SJSA1 (cell line): ENCODE results near the gene ECT2. TPM values are rescaled to one million over a fixed set of nuclear protein-coding genes. Genes with fewer than 3 reads are reported as not detected.
"Not testable (repeated sequence)": the region's sequence is repeated elsewhere in the genome, so short reads cannot be mapped to it uniquely, and the experiment has no call there.

Experiments used
- DNase-seq, 2 experiments: peaks; one replicate each; pipeline ENCODE4 v3.0.0-alpha.2; 2015 to 2020; ENCODE audit warnings: low spot score in 2 of 2, low read depth in 1 of 2
- H3K27ac ChIP-seq: fragments of 250-450 bp; sonication (Bioruptor Pico); 2 replicates; pipeline ENCODE4 v1.5.1; 2020; ENCODE audit warnings: mild to moderate bottlenecking, moderate library complexity
- H3K27me3 ChIP-seq: fragments of 250-450 bp; sonication (Bioruptor Pico); replicated peaks from 2 replicates; pipeline ENCODE4 v1.5.1; 2020; ENCODE audit warnings: mild to moderate bottlenecking, moderate library complexity
- H3K36me3 ChIP-seq: fragments of 250-450 bp; sonication (Bioruptor Pico); 2 replicates; pipeline ENCODE4 v1.5.1; 2020; ENCODE audit warnings: mild to moderate bottlenecking
- H3K4me1 ChIP-seq: fragments of 250-450 bp; sonication (Bioruptor Pico); replicated peaks from 2 replicates; pipeline ENCODE4 v1.6.1; 2021; ENCODE audit warnings: mild to moderate bottlenecking
- H3K4me3 ChIP-seq: fragments of 250-450 bp; sonication (Bioruptor Pico); 2 replicates; pipeline ENCODE4 v1.5.1; 2020; ENCODE audit warnings: mild to moderate bottlenecking
- H3K9me3 ChIP-seq: fragments of 250-450 bp; sonication (Bioruptor Pico); replicated peaks from 2 replicates; pipeline ENCODE4 v1.5.1; 2020; ENCODE audit warnings: mild to moderate bottlenecking
- total RNA-seq: library from RNA; depleted of rRNA; stranded (reverse); fragments of >200 nt; shearing (Covaris generic); gene quantifications from 2 replicates; pipeline ENCODE4 v1.2.3, GENCODE V29; 2014

The ECT2 gene
- total RNA-seq, 1 experiment from 2014 or later, result 97.0 TPM

DNA sequence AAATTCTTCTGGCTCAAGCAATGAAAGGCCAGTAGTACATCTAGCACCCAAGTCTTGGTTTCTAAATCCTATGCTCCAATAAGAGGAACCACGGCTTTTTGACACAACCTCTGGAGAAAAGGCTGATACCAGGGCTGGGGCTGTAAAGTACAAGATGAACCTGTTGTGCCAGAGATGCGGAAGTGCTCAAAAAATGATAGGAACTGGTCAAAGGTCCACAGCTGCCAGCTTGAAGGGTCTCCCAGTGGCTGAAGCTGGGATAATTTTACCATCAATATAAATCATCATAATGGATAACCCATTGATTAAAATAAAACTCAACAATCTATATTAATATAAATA, 39.1 kb upstream of the ECT2 start:
- H3K4me1 ChIP-seq, result peaks cover 53% of the 10 kb centered on the region
- H3K27ac ChIP-seq, result peak overlapping the region; percentile 91
- no peaks in the 10 kb centered on the region; the same call in 1 of the 2 replicates for H3K36me3 ChIP-seq
- H3K27me3 ChIP-seq, result no peaks in the 10 kb centered on the region
- peak overlapping the region; percentile 57 for H3K4me3 ChIP-seq
- no peaks in the 10 kb centered on the region for H3K9me3 ChIP-seq
- DNase-seq, result no peak

DNA sequence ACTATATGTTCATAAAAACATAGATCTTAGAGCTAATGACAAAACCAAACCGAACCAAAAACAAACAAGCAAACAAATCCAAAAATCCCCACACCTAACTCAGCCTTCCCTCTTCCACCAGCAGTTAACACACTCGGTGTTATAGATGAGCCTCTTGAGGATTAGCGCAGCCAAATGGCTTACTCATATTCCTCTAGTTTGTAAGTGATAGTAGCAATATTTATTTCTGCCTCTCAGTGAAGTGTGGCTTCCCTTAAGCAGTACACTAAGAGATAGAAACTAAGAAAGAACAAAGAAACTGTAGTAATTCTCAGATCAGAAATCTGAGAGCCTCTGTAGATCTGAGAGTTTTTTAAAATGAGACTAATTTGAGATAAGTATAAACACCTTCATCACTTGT, 37.2 kb upstream of the ECT2 start:
- no peaks in the 10 kb centered on the region for H3K9me3 ChIP-seq
- no peak overlapping the region; the same call in 1 of the 2 replicates for H3K27ac ChIP-seq
- peaks cover 37% of the 10 kb centered on the region for H3K4me1 ChIP-seq
- no peaks in the 10 kb centered on the region for H3K36me3 ChIP-seq
- no peak for DNase-seq
- no peaks in the 10 kb centered on the region for H3K27me3 ChIP-seq
- no peak overlapping the region for H3K4me3 ChIP-seq

DNA sequence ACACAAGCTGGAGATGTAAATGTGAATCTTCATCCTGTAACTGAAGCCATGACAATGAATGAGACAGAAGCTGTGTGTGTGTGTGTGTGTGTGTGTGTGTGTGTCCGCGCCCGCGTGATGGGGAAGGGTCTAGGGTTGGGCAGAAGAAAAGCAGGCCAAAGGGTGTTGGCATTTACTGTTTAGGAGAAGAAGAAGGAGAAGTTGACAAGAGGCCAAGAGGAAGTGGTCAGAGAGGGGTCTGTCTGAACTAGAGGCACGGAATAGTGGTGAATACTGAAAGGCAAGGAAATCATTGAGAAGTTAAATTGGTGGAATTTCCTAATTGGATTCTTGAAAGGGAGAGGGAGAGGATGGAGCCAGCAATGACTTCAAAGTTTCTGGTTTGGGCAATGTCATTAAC, 34.0 kb upstream of the ECT2 start:
- Histone ChIP-seq H3K4me1 (peaks cover 18% of the 10 kb centered on the region), H3K27me3 (no peaks in the 10 kb centered on the region), H3K4me3 (no peak overlapping the region), H3K27ac (no peak overlapping the region), H3K9me3 (no peaks in the 10 kb centered on the region), H3K36me3 (no peaks in the 10 kb centered on the region)
- no peak for DNase-seq

DNA sequence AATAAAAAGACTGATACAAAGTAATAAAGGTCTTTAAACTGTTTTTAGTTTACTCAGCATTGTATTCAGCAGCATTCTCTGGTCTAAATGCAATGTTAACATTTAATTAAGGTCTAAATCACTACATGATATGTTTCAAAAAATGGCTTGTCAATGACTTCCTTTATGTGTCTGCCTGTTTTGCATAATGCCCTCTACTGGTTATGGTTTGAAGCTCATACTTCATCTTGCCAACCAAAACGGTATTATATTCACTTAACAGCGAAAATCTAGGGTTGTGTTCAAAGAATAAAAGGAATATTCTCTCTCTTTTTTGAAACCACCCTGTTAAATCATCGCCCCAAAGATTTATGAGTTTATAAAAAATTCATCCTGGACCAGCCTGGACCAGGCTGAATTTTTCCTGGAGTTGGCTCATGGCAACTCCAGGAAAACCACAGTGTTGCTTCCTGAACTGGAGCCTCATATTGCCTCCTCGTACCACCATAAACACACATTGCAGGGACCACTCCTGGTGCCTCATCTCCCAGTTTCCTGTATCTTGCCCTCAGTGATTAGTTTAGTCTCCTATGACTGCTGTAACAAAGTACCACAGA, 32.9 kb upstream of the ECT2 start:
- Histone ChIP-seq H3K9me3 (no peaks in the 10 kb centered on the region), H3K27ac (no peak overlapping the region), H3K4me3 (no peak overlapping the region), H3K36me3 (no peaks in the 10 kb centered on the region), H3K4me1 (peaks cover 7% of the 10 kb centered on the region), H3K27me3 (no peaks in the 10 kb centered on the region)
- DNase-seq, result no peak

DNA sequence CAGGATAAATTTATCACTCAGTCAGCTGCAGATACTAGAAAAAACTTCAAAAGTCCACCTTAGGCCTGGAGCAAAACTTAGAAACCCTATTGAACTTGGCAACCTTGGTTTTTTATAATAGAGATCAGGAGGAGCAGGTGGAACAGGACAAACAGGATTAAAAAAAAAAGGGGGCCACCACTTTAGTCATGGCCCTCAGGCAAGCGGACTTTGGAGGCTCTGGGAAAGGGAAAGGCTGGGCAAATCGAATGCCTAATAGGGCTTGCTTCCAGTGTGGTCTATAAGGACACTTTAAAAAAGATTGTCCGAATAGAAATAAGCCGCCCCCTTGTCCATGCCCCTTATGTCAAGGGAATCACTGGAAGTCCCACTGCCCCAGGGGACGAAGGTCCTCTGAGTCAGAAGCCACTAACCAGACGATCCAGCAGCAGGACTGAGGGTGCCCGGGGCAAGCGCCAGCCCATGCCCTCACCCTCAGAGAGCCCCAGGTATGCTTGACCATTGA, 27.9 kb upstream of the ECT2 start:
- H3K4me3 ChIP-seq, H3K36me3 ChIP-seq, DNase-seq, H3K9me3 ChIP-seq, H3K27ac ChIP-seq, H3K27me3 ChIP-seq, H3K4me1 ChIP-seq: not testable (repeated sequence)

DNA sequence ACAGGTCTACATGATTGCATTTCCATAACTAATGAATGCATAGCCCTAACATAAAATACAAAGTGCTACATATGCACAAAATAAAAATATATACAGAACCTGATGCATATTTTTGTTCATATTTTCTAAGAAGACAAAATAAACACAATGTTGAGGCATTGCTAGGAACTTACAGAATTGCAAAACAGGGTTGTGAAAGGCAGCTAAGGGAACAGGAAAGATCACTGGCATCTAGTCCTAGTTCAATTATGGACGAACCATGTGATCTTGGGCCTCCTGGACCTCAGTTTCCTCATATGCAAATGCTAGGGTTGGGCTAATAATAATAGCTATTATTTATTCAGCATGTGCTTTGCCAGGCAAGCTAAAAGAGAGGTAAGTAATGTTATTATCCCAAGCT, 24.1 kb upstream of the ECT2 start:
- DNase-seq, result no peak
- no peaks in the 10 kb centered on the region for H3K9me3 ChIP-seq
- H3K4me3 ChIP-seq, result no peak overlapping the region
- H3K4me1 ChIP-seq, result no peaks in the 10 kb centered on the region
- H3K27me3 ChIP-seq, result no peaks in the 10 kb centered on the region
- no peaks in the 10 kb centered on the region for H3K36me3 ChIP-seq
- H3K27ac ChIP-seq, result no peak overlapping the region

DNA sequence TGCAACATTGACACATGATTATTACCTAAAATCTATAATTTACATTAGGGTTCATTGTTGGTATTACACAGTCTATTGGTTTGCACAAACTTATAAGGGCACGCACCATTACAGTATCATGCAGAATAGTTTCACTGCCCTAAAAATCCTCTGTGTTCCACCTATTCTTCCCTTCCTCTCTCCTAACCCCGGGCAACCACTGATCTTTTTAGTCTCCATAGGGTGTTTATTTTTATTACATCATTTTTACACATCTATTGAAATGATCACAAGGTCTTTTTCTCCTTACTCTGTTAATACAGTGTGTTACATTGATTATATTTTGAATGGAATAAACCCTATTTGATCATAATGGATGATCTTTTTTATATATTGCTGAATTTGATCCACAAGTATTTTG, 15.5 kb upstream of the ECT2 start:
- H3K36me3 ChIP-seq, result no peaks in the 10 kb centered on the region
- no peaks in the 10 kb centered on the region for H3K4me1 ChIP-seq
- H3K4me3 ChIP-seq, result no peak overlapping the region
- no peaks in the 10 kb centered on the region for H3K9me3 ChIP-seq
- no peak for DNase-seq
- H3K27ac ChIP-seq, result no peak overlapping the region
- H3K27me3 ChIP-seq, result no peaks in the 10 kb centered on the region

DNA sequence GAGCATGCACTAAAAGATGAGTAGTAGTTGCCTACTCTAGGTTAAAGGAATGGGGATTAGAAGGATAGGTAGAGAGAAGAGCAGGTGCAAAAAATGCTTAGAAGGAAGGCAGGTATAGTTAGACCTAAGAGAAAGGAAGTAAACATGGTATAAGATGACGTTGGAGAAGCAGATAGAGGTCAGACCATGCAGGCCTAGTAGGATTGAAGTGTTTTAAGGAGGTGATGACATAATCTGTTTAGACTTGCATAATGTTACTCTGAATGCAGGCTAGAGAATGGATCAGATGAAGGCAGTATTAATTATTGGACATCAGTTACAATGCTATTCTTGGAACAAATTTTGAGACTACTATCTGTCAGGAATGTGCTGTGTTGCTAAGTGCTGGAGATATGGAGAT, 11.1 kb upstream of the ECT2 start:
- DNase-seq, result no peak
- H3K9me3 ChIP-seq, result no peaks in the 10 kb centered on the region
- H3K27me3 ChIP-seq, result no peaks in the 10 kb centered on the region
- H3K4me1 ChIP-seq, result no peaks in the 10 kb centered on the region
- no peaks in the 10 kb centered on the region for H3K36me3 ChIP-seq
- no peak overlapping the region for H3K27ac ChIP-seq
- H3K4me3 ChIP-seq, result no peak overlapping the region

DNA sequence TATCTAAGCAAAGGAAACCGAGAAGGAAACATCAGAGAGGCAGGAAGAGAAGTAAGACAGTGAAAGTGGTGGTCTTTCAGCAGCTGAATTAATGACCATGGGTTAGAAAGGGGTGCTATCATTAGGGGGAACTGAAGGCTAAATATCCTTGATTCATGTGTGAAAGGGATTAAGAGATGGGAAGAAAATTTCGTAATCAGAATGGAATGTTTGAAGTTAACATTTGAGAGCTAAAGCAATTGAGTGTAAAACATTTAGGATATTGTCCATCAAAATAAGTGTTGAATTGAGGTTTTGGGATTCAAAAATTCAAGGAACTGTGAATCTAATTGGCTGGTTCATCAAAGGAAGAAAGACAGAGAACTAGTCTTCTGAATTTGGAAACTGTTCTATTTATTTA, 4.1 kb upstream of the ECT2 start:
- peak in 1 of 2 experiments; percentile 21 for DNase-seq

DNA sequence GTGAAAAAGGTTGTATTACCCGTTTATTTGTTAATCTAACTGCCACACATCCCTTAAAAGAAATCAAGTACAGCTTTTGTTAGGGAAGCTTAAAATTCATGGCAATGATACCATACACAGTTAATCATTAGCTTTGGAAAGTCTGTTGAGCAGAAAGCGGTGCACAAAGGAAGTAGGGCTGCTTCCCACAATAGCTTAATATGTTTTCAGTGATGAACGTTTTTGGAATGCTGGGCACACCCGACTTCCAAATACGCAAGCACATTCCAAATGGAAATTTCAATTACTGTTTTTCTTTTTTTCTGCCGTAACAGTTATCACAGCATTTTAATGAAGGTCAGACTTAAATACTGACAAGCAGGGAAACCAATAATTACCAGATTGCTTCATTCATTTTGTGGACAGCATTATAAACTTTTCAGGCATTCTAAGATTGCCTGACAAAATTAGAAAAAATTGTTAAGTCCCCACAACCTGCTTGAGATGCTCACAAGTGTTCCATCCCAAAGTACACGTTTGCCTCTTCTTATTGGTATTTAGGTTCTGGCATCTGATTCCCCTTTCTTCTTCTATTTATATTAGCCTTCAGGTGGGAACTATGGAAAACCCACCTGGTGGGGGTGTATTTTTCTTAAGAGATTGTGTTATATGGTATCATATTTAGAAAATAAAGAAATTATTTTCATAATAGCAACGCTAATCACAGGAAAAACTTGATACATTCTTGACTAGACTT, 1.1 kb upstream of the ECT2 start:
- Histone ChIP-seq H3K27me3 (no peaks in the 10 kb centered on the region), H3K4me3 (peak overlapping the region; percentile 53), H3K9me3 (no peaks in the 10 kb centered on the region), H3K4me1 (peaks cover 39% of the 10 kb centered on the region), H3K27ac (peak overlapping the region; percentile 100), H3K36me3 (peaks cover 17% of the 10 kb centered on the region)
- peak; percentile 79 to 91 for DNase-seq

More for the DNA sequence above, 4.1 kb upstream of the ECT2 start:
- Histone ChIP-seq H3K4me1 (peaks cover 34% of the 10 kb centered on the region), H3K27ac (peak overlapping the region; percentile 49), H3K9me3 (no peaks in the 10 kb centered on the region), H3K4me3 (no peak overlapping the region), H3K36me3 (peaks cover 3% of the 10 kb centered on the region; the same call in 1 of the 2 replicates), H3K27me3 (no peaks in the 10 kb centered on the region)

DNA sequence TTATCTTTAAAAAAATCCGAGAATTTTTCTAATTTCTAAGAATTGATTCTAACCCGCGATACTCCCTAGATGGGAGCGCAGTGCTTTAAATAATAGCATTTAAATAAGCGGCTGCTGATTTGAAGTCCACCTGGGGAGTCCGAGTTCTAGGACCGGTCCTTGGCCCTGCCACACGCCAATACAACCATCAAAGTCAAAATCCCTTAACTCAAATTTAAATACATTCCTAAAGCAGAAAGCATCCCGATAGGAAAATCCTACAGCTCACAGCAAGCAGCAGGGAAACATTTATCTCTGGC, 508 bp upstream of the ECT2 start:
- Histone ChIP-seq H3K4me1 (peaks cover 39% of the 10 kb centered on the region), H3K9me3 (no peaks in the 10 kb centered on the region), H3K36me3 (peaks cover 23% of the 10 kb centered on the region), H3K27ac (peak overlapping the region; percentile 100), H3K4me3 (peak overlapping the region; percentile 53), H3K27me3 (no peaks in the 10 kb centered on the region)
- DNase-seq, result no peak

DNA sequence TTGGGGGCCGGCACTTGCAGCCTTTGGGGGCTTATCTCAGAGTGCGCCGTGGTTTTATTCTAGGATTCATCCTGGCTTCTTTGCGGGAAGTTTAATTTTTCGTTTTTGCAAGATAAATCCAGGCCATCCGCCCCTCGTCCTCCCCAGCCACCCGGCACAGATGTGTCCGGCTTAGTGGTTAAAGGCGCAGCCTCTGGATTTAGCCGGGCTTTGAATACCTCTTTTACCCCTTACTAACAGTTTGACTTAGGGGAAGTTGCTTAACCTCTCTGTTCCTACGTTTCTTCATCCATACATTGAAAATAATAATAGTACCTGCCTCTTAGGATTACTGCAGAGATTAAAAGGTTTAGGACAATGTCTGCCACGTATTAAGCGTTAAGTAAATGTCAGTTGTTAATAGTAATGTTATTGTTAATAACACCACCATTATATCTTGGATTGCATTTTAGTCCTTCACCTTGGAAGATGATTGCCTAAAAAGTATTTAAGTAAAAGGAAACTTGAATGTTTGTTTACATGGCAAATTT, 714 bp downstream of the ECT2 start:
- Histone ChIP-seq H3K4me3 (peak overlapping the region; percentile 53), H3K36me3 (peaks cover 35% of the 10 kb centered on the region), H3K27me3 (no peaks in the 10 kb centered on the region), H3K9me3 (no peaks in the 10 kb centered on the region), H3K27ac (peak overlapping the region; percentile 100), H3K4me1 (peaks cover 36% of the 10 kb centered on the region)
- no peak for DNase-seq

DNA sequence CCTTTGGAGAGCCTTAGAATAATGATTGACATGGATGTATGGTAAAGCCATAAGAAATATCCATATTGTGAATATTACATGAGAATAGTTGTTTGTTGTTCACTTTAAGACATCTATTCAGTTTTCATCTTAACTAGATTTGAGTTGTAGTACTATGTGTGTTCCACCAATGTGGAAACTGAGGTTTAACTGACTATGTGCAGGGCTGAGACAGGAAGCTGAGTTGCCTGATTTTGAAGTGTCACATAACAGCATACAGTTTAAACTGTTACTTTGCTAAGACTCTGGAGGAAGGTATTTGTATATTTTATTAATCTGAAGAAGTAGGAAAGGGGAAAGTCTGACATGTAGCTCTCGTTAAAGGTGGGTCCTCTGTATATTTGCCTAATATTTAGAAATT, 2.1 kb downstream of the ECT2 start:
- Histone ChIP-seq H3K27ac (no peak overlapping the region), H3K9me3 (no peaks in the 10 kb centered on the region), H3K36me3 (peaks cover 47% of the 10 kb centered on the region), H3K4me1 (peaks cover 28% of the 10 kb centered on the region), H3K27me3 (no peaks in the 10 kb centered on the region), H3K4me3 (no peak overlapping the region)
- no peak for DNase-seq

DNA sequence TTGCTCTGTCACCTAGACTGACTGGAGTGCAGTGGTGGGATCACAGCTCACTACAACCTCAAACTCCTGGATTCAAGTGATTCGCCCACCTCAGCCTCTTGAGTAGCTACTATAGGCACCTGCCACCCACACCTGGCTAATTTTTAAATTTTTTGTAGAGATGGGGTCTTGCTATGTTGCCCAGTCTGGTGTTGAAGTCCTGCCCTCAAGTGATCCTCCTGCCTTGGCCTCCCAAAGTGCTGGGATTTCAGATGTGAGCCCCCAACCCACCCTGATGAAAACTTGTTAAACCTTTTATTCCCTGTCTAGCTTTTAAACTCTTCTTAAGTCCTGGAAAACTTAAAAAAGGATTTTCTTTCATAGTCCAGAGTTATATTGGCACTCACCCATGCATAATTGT, 2.6 kb downstream of the ECT2 start:
- Histone ChIP-seq H3K4me1 (peaks cover 23% of the 10 kb centered on the region), H3K4me3 (no peak overlapping the region), H3K36me3 (peaks cover 52% of the 10 kb centered on the region), H3K9me3 (no peaks in the 10 kb centered on the region), H3K27ac (no peak overlapping the region), H3K27me3 (no peaks in the 10 kb centered on the region)
- DNase-seq, result no peak
